HG02870 (cell line): Measurements from ENCODE around the gene ASIC1.
"Not testable (repeated sequence)": the region's sequence is repeated elsewhere in the genome, so short reads cannot be mapped to it uniquely, and the experiment has no call there.

Source experiments
- ATAC-seq: cut with Tn5 transposase; IDR thresholded peaks from one replicate; pipeline ENCODE4 v1.9.1; 2021; ENCODE audit warnings: mild to moderate bottlenecking, moderate library complexity; ENCODE audit not compliant: unreplicated experiment

The ASIC1 gene

DNA sequence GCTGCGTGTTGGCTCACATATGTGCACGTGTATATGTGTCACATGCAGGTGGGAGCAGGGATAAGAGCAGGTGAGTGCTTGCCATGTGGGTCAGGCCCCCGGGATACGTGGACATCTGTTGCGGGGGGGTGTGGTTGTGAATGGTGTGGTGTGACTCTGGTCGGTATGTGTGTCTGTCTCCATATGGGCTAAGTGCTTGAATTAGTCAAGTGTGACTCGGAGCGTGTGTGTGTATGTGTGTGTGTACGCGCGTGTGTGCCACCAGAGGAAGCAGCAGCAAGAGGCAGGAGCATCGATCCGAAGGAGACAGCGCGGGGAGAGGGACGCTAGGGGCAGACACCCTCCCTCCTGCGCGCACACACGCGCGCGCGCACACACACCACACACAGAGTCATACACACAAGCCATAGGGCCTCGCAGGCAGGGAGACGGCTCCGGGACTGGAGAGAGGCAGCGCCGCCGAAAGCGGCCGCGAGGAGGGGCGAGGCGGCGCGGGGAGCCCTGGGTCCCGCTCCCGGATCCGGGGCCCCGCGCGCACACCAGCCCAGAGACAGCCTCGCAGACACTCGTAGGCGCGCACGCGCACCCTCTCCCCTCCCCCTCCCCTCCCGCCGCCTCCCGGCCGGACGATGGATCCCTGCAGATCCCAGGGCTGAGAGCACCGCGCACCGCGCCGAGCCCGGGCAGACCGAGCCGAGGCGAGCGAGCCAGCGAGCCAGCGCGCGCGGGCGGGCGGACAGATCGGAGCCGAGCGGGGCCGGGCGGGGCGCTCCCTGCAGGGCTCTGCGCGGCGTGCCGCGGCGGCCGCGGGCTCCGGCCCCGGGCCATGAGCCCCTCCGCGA lies at the start of gene ASIC1:
Gene ASIC1 (plus strand): TSS at position 597 of the 842 bp plus-strand sequence. CDS start 1,171 bp downstream, outside the sequence.
- ATAC-seq: no peak

DNA sequence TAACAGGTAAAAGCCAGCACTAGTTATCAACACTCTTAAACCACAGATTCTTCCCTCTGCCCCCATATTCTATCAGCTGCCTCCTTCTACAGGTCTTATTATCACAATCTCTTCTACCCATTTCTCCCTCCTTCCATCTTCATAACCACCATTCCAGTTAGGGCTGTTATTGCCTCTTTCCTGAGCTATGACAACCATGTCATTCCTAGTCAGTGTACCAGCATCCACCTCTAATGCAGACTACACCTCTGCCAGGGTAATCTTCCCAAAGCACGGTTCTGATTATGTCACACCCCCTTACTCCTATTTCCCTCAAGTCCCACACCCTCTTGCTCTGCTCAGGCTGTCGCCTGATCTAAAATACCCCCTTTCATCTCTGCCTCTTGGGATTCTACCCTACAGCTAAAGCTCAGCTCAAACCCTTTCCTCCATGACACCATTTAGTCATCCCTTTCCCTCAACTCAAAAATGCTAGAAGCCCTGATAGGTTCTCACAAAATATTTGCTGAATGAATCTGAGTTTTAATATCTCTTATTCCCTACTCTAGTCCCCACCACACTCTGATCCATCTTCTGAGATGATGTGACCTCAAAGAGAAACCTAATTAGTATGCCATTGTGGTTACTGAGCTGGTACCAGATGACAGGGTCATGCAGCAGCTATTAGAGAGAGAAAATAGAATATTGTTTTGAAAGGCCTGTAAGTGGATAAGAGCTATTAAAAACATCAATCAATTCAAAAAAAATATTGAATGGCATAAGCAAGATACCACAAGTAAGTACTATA lies 43.8 kb upstream of the ASIC1 start:
- ATAC-seq: no peak

GRCh38 chr12:50014342-50014741 lies 43.1 kb upstream of the ASIC1 start:
- ATAC-seq: no peak

DNA sequence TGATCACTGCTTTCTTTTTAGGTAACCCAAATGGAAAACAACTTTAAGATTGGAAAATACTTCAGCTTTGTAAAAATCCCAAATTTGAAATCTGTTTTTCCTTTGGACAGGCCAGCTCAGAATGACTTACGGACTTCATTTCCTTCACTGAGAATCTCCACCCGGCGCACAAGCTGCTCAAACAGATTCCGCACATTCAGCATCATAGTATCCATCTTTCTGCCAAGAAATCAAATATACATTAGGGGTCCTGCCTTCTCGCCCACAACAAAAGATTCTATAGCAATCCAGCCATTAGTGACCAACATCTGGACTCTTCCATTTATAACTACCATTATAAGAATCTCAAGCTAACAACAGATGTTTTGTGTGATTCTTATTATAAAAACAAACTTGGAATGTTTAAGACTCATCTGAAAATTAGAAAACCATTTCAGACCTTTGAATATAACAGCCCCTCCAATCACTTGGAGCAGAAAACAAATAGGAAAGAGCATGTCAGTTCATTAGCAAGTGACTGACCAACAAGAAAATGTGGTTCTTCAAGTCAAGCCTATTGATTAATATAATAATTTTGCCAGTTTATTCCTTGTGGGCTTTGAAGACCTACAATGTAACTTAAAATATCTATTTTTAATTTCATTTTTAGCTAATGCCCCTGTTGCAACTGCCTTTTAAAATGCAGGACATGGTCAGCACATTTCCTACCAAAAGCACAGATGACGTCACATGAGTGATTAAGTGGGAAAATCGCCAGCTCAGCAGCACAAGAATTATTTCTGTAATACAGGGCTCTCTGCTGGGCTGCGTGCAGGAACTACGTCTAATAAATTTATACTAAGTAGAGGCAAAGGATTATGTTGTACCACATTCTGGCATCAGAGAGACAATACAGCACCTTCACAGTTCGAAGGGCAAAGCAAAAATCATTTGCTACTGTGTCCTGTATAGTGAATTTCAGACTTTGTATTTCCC lies 40.6 kb upstream of the ASIC1 start:
- ATAC-seq: no peak

DNA sequence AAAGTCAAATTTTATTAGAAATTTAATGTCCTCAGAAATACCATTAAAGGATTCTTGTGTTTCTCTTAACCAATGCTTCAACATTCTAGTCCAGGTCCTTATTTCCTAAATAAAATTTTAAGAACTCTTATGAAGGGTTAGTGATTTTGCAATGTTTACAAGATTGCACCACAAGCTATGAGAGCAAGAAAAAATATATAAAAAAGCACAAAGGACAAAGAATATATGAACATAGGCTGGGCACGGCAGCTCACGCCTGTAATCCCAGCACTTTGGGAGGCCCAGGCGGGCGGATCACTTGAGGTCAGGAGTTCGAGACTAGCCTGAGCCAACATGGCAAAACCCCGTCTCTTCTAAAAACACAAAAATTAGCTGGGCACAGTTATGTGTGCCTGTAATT lies 39.8 kb upstream of the ASIC1 start:
- no peak for ATAC-seq

GRCh38 chr12:50018154-50018553 lies 39.2 kb upstream of the ASIC1 start:
- no peak for ATAC-seq

DNA sequence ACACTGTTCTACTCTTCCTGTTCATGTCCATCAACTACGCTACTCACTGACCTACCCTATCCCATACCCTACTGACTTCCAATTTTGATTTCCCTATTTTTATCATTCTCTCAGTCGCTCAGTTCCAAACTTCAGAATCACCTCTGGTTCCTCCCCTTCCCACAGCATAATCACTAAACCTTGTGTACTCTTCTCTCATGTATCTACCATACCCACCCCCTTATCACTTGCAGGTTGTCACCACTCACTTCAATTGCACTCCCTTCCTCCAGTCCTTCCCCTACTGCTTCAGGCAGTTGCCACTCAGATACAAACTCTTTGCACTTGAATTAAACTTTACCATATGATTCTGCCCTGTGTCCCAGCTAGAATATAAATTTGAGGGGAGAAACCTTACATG lies 38.4 kb upstream of the ASIC1 start:
- no peak for ATAC-seq

DNA sequence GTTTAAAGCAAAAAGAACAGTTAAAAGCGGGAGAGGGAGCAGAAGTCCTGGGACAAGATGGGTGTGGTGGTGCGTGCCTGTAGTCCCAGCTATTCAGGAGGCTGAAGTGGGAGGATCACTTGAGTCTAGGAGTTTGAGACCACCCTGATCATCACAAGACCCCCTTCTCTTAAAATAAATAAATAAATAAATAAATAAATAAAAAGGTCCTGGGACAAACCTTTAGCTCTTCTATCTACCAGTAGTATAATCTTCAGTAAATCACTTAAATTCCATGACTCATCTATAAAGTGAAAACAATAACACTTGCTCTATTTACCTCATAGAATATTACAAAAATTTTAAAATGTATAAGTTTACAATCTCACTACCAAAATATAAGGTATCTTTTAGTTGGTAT lies 37.9 kb upstream of the ASIC1 start:
- ATAC-seq: no peak

GRCh38 chr12:50021031-50021430 lies 36.4 kb upstream of the ASIC1 start:
- ATAC-seq: no peak

- no peak for ATAC-seq
Observed at GRCh38 chr12:50022903-50023302, 34.5 kb upstream of the ASIC1 start.

- ATAC-seq: no peak
Observed at GRCh38 chr12:50024227-50024626, 33.2 kb upstream of the ASIC1 start.

DNA sequence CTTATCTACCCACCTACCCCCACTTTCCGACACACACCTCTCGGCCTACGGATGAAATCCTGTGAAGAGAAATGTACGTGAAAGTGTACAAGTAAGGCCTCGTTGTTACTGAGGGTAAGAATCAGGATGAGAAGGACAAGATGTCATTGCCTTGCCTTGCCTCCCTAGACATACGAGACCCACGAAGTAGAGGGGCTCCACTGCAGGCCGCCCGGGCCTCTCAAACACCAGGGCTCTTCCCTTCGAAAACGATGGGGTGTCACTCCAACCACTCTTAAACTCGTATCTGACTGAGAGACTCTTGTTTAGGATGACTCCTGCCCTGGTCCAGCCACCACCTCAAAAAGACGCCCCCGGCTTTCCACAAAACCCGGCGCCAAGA lies 32.6 kb upstream of the ASIC1 start:
- ATAC-seq: peak; percentile 11

- ATAC-seq: peak; percentile 98
Observed at GRCh38 chr12:50025187-50026059, 32.0 kb upstream of the ASIC1 start, which contains the start of gene RACGAP1. Gene RACGAP1, minus strand, starts transcription at chr12:50025494. Its CDS starts 8,779 bp downstream, at chr12:50016715.

DNA sequence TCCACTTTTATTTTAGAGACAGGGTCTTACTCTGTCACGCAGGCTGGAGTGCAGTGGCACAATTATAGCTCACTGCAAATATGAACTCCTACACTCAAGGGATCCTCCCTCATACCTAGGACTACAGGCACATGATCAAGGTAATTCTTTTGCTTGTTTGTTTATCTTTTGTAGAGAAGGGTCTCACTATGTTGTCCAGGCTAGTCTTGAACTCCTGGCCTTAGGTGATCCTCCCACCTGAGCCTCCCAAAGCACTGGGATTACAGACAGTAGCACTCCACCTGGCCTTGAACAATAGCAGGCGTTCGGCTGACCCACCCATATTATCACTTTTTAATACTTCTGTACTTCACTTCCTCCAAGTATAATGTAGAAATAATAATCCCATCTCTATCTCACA lies 30.7 kb upstream of the ASIC1 start:
- no peak for ATAC-seq

- not testable (repeated sequence) for ATAC-seq
Observed at GRCh38 chr12:50030449-50030848, 26.9 kb upstream of the ASIC1 start.

DNA sequence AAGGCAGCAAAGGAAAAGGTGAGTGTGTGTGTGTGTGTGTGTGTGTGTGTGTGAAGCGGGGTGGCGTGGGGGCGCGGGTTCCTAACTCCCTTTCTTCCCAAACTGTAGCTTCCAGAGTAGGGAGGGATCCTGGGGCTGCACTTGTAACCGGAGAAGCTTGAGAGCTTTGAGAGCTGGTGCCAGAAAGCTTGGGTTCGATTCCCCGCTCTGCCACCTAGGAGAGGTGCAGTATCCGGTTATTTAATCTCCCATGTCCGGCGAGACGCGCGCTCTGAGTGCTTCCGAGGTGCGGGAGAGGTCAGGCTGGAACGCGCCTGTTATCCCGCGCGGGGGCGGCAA lies 24.9 kb upstream of the ASIC1 start:
- ATAC-seq: no peak

DNA sequence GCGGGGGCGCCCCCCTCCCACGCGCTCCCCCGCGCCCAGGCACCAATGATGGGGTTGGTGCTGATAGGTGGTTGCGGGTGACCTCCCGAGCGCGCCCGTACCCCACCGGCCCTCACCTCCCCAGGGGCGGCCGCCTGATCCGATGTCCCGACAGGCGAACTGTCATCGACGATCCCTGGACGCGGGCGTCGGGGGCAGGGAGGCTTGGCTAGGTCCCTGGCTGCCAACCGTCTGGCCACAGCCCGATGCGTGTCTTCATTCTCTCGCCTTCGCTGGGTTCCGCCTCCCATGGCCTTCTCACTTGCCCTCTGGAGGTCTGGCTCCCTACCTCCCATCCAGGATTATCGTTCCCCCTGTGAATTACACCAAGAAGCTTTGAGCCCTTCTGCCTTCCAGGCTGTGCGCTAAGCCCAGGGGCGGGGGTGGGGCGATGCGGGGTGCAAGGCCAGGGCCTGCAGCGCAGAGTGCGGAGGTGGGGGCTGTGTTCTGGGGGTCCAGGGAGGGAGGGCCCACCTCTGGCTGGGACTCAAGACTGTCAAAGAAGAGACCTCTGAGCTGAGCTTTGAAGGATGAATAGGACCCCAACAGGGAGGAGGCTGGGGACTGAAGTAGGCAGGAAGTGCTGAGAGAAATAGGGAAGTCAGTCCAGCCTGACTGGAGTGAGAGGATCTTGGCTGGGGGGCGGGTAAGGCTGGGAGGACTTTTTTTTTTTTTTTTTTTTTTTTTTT lies 24.4 kb upstream of the ASIC1 start:
- no peak for ATAC-seq

GRCh38 chr12:50038336-50038735 lies 19.1 kb upstream of the ASIC1 start:
- ATAC-seq: no peak

- ATAC-seq: no peak
Observed at GRCh38 chr12:50039151-50039835, 18.1 kb upstream of the ASIC1 start.
